Melanocyte of skin (primary cell): ENCODE data around the gene TIGAR. TPM values are rescaled to one million over a fixed set of nuclear protein-coding genes. Genes with fewer than 3 reads are reported as not detected.

Experiments used
- total RNA-seq, 2 donors: library from RNA; depleted of rRNA; stranded (reverse); fragments of >200 nt; gene quantifications; 2 replicates each; pipeline ENCODE4 v1.2.3, GENCODE V29; 2012

The TIGAR gene, protein sequence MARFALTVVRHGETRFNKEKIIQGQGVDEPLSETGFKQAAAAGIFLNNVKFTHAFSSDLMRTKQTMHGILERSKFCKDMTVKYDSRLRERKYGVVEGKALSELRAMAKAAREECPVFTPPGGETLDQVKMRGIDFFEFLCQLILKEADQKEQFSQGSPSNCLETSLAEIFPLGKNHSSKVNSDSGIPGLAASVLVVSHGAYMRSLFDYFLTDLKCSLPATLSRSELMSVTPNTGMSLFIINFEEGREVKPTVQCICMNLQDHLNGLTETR
- total RNA-seq = 10 to 100 TPM; 14.8 to 21.3 TPM

DNA sequence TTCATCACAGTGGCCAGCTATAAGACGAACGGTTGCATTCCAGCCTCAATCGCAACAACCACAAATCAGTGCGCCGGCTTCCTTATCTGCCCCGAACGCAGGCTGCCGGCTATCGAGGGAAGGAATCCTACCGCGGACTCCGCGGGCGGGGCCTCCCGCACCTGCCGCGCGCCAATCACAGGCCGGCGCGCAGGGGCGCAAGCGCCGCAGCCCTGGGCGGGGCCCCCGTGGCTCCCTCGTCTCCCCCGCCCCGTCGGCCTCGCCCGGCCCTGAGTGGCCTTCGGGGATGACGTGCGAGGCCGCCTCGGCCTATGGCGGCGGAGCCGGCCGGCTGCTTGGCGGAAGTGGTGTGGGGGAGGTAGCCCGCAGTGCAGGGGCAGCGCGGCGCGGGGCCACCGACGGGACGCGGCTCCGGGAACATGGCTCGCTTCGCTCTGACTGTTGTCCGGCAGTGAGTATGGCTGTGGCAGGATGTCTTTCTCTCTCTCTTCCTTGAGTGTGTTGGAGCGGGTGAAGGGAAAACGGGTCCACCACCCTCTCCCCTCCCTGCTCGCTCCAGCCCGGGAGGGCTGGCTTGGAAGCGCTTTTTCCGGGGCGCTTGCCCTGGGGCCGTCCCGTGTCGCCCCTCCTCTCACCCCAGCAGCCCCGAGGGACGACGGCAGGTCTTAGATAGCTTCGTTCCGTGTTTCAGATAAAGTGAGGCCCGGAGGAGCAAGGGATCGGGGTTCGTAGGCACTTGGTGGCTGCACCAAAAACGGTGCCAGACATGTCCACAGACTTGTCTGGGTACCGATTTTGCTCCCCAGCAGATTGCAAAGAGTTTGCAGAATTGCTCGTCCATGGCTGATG, at the start of gene TIGAR:
TSS of gene TIGAR (plus strand) at position 361 of the 849 bp plus-strand sequence. CDS start at position 420, 59 bp downstream.

DNA sequence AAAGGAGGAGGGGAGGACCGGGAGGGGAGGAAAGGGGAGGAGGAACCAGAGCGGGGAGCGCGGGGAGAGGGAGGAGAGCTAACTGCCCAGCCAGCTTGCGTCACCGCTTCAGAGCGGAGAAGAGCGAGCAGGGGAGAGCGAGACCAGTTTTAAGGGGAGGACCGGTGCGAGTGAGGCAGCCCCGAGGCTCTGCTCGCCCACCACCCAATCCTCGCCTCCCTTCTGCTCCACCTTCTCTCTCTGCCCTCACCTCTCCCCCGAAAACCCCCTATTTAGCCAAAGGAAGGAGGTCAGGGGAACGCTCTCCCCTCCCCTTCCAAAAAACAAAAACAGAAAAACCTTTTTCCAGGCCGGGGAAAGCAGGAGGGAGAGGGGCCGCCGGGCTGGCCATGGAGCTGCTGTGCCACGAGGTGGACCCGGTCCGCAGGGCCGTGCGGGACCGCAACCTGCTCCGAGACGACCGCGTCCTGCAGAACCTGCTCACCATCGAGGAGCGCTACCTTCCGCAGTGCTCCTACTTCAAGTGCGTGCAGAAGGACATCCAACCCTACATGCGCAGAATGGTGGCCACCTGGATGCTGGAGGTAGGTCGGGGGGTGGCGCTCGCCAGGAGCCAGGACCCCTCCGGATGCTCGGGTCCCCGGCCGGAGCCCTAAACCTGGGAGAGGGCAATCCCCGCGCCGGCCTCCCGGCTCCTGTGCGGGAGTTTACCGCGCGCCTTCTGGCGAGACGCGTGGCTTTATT, 47.2 kb upstream of the TIGAR start, which contains the start of gene CCND2:
TSS of gene CCND2 (plus strand) at position 111 of the 744 bp plus-strand sequence. CDS start at position 390, 279 bp downstream.

DNA sequence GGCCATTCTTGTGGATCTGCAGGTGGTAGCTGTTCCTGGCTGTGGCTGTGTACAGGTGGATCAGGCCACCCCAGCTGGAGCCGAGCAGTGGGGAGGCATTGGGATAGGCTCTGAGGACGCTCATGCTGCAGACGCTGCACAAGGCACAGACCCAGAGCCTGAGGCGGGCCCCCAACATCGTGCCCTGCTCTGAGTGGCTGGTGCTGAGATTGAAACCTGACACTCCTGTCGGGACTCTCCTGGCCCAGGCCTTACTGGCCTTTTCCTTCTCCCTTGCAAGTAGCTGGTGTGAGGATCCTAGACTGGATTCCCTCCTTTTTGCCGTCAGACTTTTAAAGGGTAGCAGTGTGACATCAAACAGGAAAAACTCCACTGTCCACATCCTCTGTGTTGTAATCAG, 58.4 kb downstream of the TIGAR start, which contains the start of gene FGF23:
TSS of gene FGF23 (minus strand) at position 308 of the 400 bp plus-strand sequence. CDS start at position 178, 130 bp downstream.

Other genes starting within 250 kb of the TIGAR start
- gene CCND2, start 47.5 kb upstream of the TIGAR start, total RNA-seq = under 1 TPM; under 0.01 to 0.34 TPM
- gene FGF23, start 58.5 kb downstream of the TIGAR start, total RNA-seq = not detected
- not detected for gene FGF6, start 124.6 kb downstream of the TIGAR start, total RNA-seq
- 10 to 100 TPM; 18.2 to 27.6 TPM for gene RAD51AP1, start 217.7 kb downstream of the TIGAR start, total RNA-seq
- gene DYRK4, start 241.0 kb downstream of the TIGAR start, total RNA-seq = 10 to 100 TPM; 30.6 to 46.0 TPM